Esophagus squamous epithelium (tissue), 4 donors: ENCODE measurements around the gene SRGAP1.

Experiments used
- CTCF ChIP-seq, 6 experiments: fragments of 450-650 bp in 4 of 6; fragments of 200-600 bp in 2 of 6; sonication (generic) in 2 of 6; IDR thresholded peaks; one replicate each; pipeline ENCODE4 v1.5.1; 2016 to 2019; ENCODE audit warnings: antibody characterized with exemption in 6 of 6, mild to moderate bottlenecking in 4 of 6, moderate library complexity in 4 of 6
- POLR2A ChIP-seq, 4 donors: fragments of 450-650 bp; IDR thresholded peaks; one replicate each; pipeline ENCODE4 v1.6.1; 2017; ENCODE audit warnings: antibody characterized with exemption in 4 of 4, mild to moderate bottlenecking in 4 of 4, moderate library complexity in 3 of 4

- TF ChIP-seq CTCF (IDR thresholded peaks at IDR 0.05) (no peak), POLR2A (IDR thresholded peaks at IDR 0.05) (no peak)
Measured at GRCh38 chr12:64193931-64194330, 349.4 kb downstream of the SRGAP1 start.
